HG03571 (cell line): ENCODE measurements around the gene HSPA1L.
"Not testable (repeated sequence)": the region's sequence is repeated elsewhere in the genome, so short reads cannot be mapped to it uniquely, and the experiment has no call there.

Source experiments
- ATAC-seq: cut with Tn5 transposase; IDR thresholded peaks from one replicate; pipeline ENCODE4 v1.9.1; 2021; ENCODE audit not compliant: unreplicated experiment

Gene HSPA1L

DNA sequence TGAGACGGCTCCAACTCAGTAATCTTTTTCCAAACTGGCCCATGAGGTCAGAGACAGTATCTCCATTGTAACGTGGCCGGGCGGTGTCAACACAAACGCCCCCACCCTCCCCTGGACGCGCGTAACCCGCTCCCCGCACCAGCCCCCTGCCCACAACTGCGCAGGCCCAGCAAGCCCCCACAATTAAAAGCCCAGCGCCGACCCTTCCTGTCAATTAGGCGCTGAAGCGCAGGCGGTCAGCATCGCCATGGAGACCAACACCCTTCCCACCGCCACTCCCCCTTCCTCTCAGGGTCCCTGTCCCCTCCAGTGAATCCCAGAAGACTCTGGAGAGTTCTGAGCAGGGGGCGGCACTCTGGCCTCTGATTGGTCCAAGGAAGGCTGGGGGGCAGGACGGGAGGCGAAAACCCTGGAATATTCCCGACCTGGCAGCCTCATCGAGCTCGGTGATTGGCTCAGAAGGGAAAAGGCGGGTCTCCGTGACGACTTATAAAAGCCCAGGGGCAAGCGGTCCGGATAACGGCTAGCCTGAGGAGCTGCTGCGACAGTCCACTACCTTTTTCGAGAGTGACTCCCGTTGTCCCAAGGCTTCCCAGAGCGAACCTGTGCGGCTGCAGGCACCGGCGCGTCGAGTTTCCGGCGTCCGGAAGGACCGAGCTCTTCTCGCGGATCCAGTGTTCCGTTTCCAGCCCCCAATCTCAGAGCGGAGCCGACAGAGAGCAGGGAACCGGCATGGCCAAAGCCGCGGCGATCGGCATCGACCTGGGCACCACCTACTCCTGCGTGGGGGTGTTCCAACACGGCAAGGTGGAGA lies at the start of gene HSPA1L, which contains the start of gene HSPA1A:
HSPA1L (minus strand) TSS at position 259 of the 814 bp plus-strand sequence. CDS start 3,311 bp downstream, outside the sequence.
HSPA1A (plus strand) TSS at position 519 of the 814 bp plus-strand sequence; CDS start at position 733, 214 bp downstream.
- ATAC-seq, result no peak

DNA sequence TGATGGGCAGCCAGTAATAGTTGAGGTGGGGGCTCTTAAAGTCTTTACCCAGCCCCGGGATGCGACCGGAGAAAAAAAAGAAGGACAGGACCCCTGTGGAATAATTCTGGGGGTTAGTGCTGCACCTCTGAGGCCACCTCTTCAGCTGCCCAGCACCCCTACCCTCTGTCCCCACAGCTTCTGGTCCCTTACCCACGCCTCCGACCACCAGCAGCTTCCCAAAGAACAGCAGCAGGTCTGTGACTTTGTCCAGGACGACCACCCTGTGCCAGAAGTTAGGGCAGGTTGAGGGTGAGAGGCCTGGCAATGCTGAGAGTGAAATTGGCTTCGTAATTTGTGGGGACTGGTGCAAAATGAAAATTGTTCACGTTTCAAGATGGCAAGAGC lies 49.7 kb upstream of the HSPA1L start:
- ATAC-seq, result no peak

DNA sequence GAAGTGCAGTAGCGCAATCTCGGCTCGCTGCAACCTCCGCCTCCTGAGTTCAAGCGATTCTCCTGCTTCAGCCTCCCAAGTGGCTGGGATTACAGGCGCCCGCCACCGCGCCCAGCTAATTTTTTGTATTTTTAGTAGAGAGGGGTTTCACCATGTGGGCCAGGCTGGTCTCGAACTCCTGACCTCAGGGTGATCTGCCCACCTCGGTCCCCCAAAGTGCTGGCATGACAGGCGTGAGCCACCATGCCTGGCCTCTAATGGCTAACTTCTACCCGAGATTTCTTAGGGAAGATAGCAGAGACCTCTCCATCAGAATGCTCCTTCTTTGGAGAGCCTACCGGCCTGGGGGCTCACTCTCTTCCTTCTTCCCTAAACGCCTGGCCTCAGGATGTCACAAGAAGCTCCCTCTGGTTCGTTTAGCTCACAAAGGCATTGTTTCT lies 49.1 kb upstream of the HSPA1L start:
- not testable (repeated sequence) for ATAC-seq

DNA sequence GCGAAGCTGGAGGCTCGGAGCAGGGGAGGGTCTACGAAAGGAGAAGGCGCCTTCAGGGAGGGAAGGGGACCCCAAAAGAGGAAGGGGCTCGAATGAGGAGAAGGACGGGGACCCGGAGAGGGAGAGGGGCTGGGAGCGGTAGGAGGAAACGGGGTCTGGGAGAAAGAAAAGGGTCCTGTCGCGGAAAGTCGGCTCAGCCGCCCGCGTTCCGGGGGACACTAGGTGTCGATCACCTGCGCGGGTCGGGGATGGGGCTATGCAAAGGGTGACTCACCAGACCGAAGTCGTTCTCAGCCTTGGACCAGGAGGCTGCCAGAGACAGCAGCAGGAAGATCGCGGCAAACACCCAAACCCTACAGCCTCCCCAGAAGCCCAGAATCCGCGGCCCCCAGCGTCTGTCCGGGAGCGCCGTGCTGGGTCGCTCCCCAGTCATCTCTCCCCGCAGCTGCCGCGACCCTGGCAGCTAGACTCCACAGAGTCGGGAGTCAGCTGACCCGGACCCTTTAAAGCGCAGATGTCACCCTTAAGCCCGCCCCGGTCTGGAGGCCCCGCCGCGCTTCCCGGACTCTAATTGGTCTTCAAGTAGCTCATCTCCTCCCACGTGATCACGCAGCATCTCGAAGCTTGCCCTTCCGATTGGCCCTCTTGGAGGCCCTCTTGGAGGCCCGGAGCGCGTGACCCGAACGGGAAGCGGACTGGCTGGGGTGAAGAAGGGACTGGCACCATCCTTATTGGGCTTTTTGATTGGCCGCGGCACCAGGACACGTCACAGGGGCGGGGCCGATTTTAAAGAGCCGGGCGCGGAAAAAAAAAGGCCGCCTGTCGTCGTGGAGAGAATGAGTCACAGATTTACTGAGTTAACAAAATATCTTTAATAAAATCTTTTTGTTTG lies 47.5 kb upstream of the HSPA1L start, which contains the start of gene NEU1:
NEU1 (minus strand) TSS at position 478 of the 892 bp plus-strand sequence; CDS start at position 433, 45 bp downstream.
- peak; percentile 82 for ATAC-seq

DNA sequence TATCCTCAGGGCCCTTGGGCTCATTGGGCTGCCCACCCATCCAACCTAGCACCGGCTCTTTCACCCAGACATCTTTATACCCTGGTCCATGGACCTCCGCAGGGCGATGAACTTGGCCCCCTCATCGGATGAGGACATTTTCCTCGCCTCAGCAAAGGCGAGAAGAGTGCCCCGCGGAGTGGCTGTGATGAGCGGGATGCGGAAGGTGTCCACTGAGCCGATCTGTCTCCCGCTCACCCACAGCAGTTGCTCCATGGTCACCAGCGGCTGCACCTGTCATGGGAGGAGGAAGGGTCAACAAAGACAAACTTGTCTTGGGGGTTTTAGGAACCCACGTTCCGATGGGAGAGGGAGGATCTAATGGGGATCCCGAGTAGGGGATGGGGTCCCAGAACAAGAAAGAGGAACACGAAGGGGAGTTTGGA lies 46.8 kb upstream of the HSPA1L start:
- ATAC-seq, result no peak

DNA sequence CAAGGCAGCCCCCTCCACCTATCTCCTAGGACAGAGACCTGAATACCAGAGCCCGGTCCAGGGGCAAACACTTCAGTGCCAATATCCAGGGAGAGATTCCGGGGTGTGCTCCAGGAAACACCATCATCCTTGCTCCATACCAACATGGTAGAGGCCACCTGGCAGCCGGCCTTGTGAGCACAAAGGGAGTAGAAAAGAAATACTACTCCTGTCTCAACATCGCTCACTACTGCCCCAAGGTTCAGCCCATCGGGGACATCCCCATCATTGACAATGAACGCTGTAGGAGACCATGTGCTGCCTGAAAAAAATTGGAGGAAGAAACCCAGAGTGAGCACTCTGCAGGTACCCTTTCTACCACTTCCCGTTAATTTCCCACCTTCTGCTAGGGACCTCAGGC lies 46.1 kb upstream of the HSPA1L start:
- ATAC-seq, result no peak

DNA sequence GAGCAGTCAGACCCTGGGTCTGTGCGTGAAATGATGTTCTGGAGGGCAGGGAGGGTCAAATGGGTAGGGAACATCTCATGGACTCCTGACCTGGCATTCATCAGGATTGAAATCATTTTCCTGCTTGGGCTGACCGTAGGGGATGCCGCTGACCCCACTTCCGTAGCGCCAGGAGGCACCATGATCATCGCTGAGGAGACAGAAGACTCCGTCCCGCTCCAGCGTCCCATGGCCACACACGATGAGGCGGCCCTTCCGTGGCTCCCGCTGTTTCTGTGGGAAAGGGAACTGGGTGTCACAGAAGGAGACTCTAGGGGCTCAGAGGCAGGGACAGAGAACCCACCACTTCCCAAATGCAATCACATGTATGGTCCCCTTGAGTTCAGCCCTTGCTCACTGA lies 45.3 kb upstream of the HSPA1L start:
- ATAC-seq, result no peak

DNA sequence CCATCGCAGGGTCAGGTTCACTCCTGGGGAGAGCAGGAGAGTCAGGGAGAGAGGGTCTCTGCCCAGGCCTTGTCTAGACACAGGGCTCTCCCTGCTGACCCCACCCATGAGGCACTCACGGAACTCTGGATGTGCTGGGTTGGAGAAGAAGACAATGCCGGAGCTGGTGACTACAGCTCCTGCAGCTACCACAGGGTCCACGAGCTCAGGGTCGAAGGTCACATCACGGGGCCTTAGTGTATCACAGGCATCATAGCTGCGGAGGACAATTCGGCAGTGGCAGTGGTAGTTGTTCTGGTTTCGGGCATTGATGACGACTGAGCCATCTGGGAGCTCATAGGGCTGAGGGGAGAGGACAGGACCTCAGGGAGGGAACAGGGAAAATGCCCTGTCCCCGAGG lies 44.8 kb upstream of the HSPA1L start:
- ATAC-seq, result no peak

DNA sequence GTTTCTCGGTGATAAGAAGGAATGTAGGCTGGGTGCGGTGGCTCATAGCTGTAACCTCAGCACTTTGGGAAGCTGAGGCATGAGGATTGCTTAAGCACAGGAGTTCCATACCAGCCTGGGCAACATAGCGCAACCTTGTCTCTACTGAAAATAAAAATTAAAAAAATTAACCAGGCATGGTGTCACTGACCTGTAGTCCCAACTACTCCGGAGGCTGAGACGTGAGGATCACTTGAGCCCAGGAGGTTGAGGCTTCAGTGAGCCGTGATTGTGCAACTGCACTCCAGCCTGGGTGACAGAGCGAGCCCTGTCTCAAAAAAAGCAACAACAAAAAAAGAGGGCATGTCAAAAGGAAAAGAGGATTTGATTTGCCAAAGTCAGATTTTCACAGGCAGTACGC lies 43.6 kb upstream of the HSPA1L start:
- ATAC-seq, result no peak

DNA sequence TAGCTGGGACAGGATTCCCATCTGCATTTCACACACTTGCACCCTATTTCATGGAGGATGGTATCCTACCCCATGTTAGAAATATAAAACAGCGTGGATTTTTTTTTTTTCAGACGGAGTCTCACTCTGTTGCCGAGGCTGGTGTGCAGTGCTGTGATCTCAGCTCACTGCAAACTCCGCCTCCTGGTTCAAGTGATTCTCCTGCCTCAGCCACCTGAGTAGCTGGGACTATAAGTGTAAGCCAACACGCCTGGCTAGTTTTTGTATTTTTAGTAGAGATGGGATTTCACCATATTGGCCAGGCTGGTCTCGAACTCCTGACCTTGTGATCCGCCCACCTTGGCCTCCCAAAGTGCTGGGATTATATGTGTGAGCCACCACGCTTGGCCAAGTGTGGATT lies 42.7 kb upstream of the HSPA1L start:
- ATAC-seq, result not testable (repeated sequence)

DNA sequence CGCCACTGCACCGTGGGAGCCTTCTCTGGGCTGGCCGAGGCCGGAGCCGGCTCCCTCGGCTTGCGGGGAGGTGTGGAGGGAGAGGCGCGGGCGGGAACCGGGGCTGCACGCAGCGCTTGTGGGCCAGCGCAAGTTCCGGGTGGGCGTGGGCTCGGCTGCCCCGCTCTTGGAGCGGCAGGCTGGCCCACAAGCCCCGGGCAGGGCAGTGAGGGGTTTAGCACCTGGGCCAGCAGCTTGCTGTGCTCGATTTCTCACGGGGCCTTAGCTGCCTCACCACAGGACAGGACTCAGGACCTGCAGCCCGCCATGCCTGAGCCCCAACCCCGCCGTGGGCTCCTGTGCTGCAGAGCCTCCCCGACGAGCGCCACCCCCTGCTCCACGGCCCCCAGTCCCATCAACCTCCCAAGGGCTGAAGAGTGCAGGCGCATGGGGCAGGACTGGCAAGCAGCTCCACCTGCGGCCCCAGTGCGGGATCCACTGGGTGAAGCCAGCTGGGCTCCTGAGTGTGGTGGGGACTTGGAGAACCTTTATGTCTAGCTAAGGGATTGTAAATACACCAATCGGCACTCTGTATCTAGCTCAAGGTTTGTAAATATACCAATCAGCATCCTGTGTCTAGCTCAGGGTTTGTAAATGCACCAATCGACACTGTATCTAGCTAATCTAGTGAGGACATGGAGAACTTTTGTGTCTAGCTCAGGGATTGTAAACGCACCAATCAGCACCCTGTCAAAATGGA lies 37.1 kb upstream of the HSPA1L start:
- ATAC-seq, result not testable (repeated sequence)

DNA sequence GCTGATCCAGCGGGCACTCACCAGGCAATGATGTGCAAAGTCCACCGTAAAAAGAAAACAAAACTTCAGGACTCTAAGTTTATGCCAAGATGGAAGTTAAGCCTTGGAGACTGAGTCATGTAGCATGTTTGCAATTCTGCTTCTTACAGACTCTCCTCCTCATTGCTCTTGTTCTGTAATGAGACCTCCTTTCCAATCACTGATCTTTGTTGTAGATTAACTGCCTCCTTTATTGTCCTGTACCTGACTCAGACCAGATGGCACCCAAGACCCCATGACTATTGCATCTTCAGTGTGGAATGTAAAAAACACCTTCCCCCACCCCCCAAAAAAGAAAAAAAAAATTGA lies 36.4 kb upstream of the HSPA1L start:
- ATAC-seq, result no peak

DNA sequence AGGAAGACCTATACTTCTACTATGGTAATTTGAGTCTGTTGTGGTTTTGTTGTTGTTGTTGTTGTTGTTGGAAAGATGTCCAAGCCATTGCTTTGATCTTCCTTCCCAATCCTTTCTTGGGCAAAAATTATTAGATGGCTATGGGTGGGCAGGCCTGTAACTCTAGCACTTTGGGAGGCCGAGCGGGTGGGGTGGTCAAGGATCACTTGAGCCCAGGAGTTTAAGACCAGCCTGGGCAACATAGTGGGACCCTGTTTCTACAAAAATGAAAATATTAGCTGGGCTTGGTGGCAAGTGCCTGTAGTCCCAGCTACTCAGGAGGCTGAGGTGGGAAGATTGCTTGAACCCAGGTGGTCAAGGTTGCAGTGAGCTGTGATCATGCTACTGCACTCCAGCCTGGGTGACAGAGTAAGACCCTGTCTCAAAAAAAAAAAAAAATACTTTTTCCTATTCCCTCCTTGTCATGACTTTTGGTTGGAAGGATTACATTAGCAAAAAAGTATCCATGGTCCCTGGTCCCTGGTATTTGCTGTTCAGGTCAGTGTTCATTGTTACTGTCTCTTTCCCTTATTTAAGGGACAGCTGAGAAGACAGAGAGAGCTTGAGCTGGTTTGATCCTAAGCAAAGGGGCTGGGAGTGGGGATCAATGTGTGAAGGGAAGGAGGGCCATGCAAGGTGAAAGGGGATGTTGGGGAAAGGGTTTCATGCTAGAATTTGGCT lies 35.8 kb upstream of the HSPA1L start:
- ATAC-seq, result no peak

DNA sequence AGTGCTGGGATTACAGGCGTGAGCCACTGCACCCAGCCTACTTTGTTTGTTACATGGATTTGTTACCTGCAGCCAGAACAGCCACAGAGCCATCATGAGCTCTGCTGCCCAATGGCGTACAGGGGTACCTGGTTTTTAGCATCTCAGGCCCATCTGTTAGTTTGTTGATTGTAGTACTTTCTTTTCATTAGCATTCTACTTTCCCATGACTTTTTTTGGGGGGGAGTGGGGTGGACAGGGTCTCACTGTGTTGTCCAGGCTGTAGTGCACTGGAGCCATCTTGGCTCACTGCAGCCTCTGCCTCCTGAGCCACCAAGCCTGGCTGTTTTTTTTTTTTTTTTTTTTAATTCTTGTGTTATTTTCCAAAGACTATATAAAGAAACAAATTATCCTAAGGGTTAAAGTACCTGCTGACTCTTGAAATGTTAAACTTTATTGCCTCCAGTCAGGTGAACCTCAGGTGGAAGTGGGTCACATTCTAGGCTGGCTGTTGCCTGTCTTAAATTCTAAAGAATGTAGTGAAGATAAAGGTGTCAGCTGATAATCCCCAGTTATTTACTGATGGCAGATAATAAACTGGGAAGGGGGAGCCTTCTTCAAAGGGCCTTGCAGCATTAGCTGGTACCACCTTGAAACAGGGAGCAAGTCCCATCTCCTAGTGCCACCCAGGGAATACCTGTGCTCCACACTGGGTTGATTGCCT lies 32.3 kb upstream of the HSPA1L start:
- ATAC-seq, result no peak

DNA sequence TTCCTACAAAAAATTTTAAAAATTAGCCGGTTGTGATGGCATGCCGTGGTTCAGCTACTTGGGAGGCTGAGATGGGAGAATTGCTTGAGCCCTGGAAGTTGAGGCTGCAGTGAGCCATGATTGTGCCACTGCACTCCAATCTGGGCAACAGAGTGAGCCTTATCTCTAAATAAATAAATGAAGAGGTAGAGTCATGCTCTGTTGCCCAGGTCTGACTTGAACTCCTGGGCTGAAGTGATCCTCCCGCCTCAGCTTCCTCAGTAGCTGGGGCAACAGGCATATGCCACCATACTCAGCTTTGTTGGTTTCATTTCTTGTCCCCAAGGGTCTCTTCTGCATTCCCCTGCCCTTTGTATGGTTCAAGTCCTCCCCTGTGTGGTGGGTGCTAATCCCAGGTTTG lies 29.4 kb upstream of the HSPA1L start:
- ATAC-seq, result no peak

DNA sequence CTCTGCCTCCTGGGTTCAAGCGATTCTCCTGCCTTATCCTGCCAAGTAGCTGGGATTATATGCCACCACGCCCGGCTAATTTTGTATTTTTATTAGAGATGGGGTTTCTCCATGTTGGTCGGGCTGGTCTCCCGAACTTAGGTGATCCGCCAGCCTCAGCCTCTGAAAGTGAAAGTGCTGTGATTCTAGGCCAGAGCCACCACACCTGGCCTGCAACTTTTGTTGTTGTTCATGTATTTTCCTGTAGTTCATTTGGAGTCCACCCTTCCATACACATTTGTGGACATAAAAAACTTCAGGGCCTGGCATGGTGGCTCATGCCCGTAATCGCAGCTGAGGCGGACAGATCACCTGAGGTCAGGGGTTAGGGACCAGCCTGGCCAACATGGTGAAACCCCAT lies 27.0 kb upstream of the HSPA1L start:
- no peak for ATAC-seq

DNA sequence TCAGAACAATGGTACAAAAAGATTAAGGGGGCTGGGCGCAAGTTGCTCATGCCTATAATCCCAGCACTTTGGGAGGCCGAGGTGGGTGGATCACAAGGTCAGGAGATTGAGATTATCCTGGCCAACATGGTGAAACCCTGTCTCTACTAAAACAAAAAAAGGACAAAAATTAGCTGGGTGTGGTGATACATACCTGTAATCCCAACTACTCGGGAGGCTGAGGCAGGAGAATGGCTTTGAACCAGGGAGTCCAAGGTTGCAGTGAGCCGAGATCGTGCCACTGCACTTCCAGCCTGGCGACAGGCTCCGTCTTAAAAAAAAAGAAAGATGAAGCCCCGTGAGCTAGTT lies 24.7 kb upstream of the HSPA1L start:
- ATAC-seq, result not testable (repeated sequence)

DNA sequence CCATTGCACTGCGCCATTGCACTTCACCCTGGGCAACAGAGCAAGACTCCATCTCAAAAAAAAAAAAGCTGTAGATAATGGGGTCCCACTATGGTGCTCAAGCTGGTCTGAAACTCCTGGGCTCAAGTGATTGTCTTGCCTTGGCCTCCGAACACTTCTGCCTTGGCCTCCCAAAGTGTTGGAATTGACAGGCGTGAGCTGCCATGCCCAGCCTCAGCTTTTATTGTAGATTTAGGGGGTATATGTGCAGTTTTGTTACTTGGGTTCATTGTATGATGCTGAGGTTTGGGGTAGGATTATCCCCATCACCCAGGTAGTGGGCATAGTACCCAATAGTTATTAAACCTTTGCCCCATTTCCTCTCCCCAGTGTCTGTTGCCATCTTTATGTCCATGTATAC lies 23.9 kb upstream of the HSPA1L start:
- no peak for ATAC-seq

DNA sequence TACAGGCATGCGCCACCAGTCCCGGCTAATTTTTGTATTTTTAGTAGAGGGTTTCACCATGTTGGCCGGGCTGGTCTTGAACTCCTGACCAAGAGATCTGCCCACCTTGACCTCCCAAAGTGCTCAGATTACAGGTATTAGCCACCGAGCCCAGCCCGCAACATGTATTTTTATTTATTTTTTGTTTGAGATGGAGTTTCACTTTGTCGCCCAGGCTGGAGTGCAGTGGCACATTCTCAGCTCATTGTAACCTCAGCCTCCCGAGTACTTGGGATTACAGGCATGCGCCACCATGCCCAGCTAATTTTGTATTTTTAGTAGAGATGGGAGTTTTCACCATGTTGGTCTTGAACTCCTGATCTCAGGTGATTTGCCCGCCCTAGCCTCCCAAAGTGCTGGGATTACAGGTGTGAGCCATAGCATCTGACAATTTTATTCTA lies 23.1 kb upstream of the HSPA1L start:
- not testable (repeated sequence) for ATAC-seq
